Suppressor macrophage treated with lipopolysaccharide for 4 hours (primary cell): ENCODE data around the gene MRTFA.
"Not testable (repeated sequence)": the region's sequence is repeated elsewhere in the genome, so short reads cannot be mapped to it uniquely, and the experiment has no call there.

ENCODE experiments used
- DNase-seq: peaks from one replicate; pipeline ENCODE4 v3.0.0-alpha.2; 2020

MRTFA gene

DNA sequence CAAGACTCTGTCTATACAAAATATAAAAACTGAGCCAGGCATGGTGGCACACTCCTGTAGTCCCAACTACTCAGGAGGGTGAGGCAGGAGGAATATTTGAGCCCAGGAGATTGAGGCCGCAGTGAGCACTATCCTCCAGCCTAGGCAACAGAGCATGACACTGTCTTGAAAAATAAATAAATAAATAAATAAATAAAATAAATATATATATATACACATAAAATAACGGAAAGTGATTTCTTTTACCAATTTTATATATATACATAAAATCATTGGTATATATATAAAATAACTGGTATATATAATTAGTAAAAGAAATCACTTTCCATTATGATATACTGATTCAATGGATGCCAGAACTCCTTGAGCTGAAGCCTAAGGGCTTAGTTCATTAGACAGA, 91.8 kb downstream of the MRTFA start:
- no peak for DNase-seq

DNA sequence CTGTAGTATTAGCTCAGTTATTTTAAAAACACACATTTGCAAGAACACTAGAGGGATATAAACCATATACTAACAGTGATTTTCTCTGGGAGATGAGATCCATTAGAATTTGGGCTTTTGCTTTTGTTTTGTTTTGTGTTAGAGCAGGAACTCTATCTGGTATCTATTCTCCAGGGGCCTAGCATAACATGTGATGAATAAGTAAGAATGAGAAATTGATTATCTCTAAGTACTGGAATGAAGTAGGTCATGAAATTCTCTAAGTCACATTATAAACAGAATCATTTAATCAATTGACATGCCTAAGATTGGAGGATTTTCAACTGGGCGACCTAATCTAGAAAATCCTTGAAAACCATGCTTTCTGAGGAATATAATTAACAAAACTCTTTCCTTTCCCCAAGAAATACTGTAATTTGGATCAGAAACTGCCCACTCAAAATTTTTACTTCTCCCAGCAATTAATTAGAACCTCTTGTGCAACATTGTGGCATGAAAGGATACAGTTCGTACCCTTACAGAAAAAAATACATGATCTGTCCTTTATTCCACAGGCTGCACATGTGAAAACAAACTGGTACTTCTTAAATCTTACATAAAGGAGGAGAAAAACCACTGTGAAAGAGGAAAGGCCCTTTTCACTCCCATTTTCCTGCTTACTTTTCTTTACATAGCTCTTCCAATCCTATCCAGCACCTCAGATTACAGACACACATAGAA, 93.5 kb downstream of the MRTFA start:
- DNase-seq, result no peak

DNA sequence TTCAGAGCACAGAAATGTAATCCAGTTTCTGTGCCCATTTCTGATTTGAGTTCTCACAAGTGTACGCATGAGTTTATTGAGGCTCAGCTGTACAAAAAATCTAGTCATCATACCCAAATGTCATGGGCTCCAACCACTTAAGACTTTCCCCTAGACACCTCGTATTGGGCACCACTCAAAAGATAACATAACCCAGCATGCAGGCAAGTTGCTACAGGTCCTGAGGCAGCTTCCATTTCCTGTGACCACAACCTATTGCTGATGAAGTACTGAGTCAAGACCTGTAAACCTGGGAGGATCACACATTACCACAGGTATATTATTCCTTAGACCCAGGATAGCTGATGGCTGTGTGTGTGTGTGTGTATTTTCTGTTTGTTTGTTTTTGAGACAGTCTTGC, 95.2 kb downstream of the MRTFA start:
- DNase-seq, result no peak

DNA sequence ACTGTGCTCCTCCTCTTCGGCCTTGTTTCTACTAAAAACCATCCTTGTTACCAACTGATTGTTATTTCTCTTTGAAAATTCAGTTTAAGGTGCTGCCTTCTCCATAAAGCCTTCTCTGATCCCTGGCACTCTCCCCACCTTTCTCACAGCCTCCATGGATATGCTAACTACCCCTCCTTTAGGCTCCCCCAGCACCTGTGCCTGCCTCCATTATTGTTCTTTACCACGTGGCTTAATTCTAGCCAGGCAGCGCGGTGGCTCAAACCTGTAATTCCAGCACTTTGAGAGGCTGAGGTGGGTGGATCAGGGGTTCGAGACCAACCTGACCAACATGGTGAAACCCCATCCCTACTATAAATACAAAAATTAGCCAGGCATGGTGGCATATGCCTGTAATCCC, 96.3 kb downstream of the MRTFA start:
- DNase-seq, result no peak

DNA sequence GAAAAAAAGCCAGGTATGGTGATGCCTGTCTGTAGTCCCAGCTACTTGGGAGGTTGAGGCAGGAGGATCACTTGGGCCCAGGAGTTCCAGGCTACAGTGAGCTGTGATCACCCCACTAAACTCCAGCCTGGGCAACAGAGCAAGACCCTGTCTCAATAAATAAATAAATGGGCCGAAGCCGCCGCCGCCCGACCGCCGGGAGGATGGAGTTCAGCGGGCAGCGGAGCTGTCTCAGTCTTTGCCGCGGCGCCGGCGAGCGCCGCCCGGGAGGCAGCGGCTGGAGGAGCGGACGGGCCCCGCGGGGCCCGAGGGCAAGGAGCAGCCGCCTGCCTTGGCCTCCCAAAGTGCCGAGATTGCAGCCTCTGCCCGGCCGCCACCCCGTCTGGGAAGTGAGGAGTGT, 100.4 kb downstream of the MRTFA start:
- DNase-seq, result not testable (repeated sequence)

DNA sequence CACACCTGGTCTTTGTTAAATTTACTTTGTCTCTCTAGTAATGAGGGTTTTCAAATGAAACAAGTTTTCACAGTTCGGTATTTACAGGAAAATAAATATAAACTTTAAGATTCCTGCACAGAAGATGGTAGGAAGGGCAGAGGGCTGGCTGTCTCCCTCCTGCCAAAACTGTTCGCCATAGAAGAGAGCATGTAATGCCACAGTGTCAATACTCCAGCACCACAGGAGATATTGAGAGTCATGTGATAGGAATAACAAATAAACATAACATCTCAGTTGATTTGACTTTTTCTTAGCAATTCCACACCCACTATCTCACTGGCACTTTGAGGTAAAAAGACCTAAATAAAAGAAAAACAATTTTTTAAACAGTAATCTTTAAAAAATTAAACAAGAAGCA, 100.9 kb downstream of the MRTFA start:
- no peak for DNase-seq

DNA sequence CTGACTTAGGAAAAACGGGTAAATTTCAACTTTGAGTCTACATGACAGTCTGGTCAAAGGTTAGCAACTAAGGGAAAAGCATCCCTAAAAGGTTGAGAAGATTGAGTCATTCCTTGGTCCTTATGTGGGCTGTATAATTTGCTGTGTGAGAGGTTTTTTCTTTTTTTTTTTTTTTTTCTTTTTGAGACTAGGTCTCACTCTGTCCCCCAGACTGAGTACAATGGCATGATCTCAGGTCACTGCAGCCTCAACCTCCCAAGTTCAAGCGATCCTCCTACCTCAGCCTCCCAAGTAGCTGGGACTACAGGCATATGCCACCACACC, 101.4 kb downstream of the MRTFA start:
- DNase-seq, result no peak

DNA sequence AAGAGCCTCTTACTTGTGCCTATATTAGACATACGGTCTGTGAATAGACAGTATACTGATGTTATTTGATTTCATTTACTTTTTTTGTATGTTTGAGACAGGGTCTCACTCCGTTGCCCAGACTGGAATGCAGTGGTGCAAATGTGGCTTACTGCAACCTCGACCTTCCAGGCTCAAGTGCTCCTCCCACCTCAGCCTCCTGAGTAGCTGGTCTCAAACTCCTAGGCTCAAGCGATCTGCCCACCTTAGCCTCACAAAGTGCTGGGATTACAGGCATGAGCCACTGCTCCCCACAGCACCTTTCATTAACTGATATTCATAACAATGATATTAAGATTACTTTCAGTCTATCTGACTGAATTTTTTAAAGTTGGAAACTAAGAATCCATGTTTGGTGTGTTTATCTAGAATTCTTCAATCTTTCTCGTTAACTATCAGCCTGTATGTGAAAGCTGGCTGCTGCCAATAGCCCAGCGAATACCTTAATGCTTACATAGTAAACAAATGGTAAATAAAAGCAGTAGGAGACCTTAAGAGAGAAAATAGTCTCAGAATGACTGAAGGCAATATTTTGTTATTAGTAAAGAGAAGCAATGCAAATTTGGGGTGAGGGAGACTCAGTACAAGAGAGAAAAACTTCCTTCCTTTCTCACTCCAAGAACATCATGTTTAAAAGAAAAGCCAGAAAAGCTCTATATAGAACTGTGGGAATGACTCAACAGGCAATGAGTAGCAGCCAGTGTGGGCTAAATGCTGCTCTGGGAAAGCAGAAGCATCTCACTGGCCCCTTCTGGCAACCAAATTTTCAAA, 101.9 kb downstream of the MRTFA start:
- peak; percentile 88 for DNase-seq

DNA sequence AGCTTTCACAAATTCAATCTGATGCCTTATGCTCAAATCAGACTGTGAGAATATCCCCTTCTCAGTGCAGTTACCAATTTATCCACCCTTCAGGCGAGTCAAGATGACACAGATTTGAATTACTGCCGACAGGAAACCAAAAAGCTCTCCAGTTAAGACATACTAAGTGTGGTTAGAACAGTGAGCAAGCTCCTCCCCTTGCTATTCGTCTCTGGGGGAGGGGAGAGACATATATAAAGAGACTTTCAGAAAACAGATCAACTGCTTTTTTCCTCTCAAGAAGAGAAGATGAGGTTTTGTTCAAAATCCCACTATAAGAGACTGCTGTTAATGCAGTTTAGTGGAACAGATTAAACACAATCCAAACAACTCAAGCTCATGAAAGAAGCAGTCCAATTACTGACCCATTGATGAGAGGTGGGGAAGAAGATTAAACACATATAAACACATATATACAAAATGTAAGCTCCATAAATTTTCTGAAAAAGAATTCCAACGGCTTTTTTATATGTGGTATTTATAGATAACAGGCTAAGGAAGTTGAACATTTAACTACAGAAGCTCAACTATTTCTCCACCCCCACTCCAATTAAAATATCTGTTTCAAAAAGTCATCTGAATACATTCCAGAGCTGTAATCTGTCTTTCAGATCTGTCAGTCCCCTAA, 102.7 kb downstream of the MRTFA start:
- peak; percentile 72 for DNase-seq

DNA sequence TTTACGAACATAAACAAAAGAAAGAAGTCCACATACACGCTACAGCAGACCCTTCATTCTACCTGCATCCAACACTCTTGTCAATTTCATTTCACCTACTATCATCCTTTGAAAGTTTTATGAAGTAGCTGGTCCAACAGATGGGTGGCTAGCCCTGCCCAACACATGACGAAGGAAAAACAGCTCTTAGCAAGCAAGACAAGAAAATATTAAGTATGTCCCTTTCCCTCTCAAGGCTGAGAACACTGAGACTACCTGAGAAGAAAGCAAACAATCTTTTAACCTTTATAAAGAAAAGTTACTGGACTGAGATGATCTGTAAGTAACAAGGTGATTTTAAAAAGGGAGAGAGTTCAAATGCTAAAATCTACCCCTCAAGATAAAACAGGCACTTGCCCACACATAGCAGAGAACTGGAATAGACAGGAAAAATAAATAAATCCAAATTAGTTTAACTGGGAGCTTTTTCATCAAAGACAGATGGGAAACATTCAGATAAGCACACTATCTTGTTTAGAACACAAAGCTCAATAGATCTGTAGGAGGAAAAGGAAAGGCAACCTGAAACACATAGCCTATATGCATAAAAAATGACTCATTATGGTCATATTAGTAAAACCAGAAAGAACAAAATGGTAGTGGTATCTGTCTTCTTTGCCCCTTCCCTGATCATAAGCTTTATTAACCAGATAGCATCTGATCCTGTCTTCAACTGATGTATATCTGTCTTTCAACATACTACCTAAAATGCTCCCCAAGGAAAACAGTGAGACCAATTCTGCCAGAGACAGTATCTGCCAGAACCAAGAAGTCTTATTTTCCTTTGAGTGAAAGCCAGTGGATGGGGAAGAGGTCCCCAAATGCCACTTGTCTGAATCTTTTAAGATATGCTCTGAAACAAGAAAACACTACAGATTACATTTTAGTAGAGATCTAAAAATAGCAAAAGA, 104.3 kb downstream of the MRTFA start:
- no peak for DNase-seq

DNA sequence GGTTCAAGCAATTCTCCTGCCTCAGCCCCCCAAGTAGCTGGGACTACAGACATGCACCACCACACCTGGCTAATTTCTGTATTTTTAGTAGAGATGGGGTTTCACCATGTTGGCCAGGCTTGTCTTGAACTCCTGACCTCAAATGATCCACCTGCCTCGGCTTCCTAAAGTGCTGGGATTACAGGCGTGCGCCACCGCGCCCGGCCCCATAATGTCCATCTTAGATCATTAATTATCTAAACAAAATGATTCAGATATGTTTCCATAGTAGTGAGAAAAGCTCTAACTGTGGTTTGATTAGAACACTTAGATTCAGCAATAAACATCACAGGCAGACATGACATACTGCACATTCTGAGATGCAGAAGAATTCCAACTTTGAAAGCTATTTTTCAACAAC, 106.1 kb downstream of the MRTFA start:
- DNase-seq, result not testable (repeated sequence)

DNA sequence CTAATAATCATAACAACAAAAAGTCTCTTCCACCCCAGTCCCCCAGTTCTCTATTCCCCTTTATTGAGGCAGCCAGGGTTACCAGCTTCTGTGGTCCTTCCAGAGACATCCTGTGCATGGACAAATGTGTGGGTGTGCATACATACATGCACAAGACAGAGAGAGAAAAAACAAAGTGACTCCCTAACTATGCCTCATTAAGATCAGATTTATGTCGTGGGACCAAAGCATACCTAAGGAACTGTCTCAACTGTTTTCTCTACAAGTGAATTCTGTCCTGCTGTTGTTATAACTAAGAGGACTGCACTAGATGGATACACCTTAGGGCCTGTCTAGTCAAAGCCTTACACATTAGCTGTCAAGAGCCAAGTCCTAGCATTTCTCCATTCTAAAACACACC, 106.7 kb downstream of the MRTFA start:
- no peak for DNase-seq

DNA sequence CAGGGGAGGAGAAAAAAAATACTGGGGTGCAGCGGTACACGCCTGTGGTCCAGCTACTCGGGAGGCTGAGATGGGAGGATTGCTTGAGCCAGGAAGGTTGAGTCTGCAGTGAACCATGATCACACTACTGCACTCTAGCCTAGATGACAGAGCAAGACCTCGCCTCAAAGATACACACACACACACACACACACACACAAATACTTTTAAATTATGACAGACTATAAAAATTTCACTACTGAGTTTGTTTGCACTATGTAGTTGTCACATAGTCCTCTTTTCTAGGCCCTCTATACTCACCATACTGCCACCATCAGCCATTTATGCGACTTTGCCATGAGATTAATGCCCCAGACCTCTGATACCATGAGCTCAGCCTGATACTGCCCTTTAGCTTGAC, 109.6 kb downstream of the MRTFA start:
- no peak for DNase-seq

DNA sequence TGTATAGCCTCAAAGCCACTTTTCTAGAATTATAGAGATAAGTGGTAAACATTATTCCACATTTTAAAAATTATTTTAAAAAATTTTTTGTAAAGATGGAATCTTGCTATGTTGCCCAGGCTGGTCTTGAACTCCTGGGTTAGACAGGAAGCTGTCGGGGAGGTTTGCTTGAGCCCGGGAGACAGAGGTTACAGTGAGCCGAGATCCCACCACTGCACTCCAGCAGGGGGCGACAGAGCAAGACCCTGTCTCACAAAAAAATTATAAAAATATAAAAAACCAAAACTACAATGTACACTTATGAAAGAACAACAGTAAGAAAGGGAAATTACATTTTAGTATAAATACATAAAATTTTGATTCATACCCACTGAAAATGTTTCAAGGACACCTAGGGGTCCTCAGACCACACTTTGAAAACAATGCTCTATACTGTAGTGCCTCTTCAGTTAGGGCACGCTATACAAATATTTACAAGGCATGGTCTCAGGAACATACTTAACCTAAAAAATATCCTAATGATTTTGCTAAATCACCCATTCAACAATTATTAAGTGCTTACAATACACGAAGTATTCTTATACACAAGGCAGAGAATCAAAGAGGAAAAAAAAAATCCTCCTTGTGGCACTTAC, 111.2 kb downstream of the MRTFA start:
- DNase-seq, result peak; percentile 66

DNA sequence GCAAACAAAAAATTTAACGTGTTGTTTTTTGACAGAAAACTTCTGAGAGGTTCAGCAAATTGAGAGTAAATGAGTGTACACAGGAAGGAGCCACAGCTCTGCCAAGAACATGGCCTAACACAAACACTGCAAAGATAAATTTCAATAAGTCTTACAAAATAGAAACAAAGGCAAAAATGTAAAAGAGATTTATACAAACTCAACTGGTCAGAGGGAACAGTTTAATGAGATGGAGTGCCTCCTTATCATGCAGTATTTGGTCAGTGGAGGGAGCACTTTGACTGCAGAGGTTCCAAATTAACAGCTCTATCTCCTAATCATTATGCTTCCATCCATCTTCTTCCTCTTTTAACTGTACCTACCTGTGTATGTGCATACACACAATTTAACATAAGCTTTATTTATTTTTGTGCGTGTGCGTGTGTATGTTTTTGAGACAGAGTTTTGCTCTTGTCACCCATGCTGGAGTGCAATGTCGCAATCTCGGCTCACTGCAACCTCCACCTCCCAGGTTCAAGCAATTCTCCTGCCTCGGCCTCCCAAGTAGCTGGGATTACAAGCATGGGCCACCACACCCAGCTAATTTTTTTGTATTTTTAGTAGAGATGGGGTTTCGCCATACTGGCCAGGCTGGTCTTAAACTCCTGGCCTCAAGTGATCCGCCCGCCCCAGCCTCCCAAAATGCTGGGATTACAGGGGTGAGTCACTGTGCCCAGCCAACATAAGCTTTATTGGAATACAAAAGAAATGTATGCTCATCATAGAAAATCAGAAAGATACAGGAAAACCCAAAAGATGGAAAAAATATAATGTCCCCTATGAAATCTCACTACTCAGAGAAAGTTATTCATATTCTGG, 111.9 kb downstream of the MRTFA start:
- DNase-seq, result no peak

DNA sequence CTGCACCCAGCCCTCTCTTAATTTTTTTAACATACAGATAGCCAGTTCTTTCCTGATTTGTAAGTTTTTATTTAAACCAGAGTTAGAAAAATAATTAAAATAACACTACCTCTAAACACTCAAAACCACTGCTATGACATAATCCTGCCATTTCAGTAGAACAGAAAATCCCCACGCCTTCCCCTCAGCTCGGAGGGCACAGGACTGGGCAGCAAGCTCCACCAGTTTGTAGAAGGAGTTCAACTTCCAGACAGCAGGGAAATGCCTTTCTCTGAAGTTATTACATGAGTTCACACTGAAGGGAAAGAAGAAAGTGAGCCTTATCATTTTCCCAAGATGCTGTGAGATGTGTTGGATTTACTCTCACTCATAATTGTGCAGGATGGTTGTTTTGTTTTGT, 114.4 kb downstream of the MRTFA start:
- peak; percentile 50 for DNase-seq

DNA sequence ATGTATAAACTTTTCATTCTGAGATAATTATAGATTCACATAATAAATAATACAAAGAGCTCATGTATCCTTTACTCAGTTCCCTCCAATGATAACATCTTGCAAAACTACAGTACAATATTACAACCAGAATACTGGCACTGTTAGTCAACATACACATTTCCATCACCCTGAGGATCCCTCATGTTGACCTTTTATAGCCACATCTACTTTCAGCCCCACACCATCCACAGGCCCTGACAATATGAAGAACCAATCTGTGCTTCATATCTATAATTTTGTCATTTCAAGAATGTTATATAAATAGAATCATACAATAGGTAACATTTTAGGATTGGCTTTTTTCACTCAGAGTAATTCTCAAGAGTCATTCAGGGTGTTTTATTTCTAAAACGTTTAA, 115.5 kb downstream of the MRTFA start:
- DNase-seq, result peak; percentile 37

DNA sequence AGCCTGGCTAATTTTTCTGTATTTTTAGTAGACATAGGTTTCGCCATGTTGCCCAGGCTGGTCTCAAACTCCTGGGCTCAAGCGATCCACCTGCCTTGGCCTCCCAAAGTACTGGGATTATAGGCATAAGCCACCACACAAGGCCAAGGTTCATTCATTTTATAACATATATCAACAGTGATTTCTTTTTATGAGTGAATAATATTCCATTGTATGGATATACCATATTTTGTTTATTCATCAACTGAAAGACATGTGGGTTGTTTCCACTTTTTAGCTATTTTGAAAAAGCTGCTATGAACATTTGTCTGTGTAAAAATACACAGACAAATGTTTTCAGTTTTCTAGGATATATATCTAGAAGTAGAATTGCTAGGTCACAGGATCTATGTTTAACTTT, 116.0 kb downstream of the MRTFA start:
- DNase-seq, result no peak

DNA sequence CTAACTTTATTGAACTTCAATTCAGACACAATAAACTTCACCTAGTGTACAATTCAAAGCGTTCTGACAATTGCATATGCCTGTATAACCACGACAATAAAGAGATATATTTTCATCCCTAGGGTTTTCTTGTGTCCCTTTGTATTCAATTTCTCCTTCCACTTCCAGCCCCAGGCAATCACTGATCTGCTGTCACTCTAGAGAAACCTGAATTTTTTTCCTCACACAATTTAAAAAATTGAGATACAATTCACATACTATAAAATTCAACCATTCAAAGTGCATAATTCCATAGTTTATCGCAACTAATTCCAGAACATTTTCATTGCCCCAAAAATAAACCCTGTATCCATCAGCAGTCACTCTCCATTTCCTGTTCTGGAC, 116.6 kb downstream of the MRTFA start:
- no peak for DNase-seq

DNA sequence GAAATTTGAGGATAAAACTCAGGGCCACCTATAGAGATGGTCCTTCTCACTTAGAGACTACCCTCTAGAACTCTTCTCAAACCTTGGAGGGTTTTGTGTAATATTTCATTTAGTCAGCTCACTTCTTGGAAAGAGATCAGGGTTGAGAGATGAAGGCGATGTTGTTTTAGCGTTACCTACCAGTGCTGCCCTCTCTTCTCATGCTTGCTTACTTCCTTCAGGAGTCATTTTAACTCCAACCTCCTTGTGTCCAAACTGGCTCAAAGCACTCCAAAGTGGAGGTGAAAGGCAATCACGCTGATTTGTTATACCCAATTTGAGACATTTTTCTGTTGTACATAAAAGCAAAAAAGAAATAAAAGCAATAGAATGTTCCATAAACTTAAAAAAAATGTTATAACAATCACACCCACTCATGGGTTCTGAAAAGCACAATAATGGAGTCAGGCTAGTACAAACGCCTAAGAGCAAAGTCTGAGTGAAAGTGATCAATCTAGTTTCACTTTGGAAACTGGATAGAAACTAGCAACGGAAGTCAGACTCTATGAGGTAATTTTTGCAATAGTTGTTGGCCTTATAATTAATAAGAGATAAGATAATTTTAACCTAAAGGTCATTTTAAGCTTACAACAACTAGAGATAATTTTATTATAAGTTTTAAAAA, 117.1 kb downstream of the MRTFA start:
- DNase-seq, result peak; percentile 48

DNA sequence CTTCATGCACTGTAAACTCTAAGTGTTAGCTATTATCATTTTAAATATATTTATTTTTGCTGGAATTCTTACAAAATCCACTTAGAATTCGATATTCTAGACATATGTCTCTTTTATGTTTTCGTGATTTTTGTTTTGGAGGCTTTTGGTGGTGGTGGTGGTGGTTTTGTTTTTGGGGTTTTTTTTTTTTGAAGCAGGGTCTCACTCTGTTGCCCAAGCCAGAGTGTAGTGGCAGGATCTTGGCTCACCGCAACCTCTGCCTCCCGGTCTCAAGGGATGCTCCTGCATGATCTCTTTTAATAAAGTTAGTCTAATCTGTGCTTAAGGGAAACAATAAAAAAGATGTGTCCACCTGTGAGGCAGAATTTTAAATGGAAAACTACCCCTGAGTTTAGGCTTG, 117.7 kb downstream of the MRTFA start:
- no peak for DNase-seq
